SU-DHL-6 (cell line): ENCODE results near the gene ACOX2.

Experiments
- EZH2phosphoT487 ChIP-seq: fragments of 200-600 bp; sonication (generic), shearing (Covaris generic); conservative IDR thresholded peaks from 2 replicates; pipeline ENCODE4 v1.6.1; 2018; ENCODE audit warnings: mild to moderate bottlenecking, antibody characterized with exemption, low read length, moderate library complexity, mixed read lengths
- TF ChIP-seq, protein P1 (sequence below): fragments of 200-600 bp; sonication (generic); IDR thresholded peaks from one replicate; pipeline ENCODE4 v1.5.1; 2017; ENCODE audit warnings: antibody characterized with exemption, mild to moderate bottlenecking, low read length, moderate library complexity; ENCODE audit not compliant: insufficient read depth, poor library complexity, severe bottlenecking

GRCh38 chr3:58487140-58487886 is 49.7 kb downstream of the ACOX2 start:
- TF ChIP-seq, protein P1, sequence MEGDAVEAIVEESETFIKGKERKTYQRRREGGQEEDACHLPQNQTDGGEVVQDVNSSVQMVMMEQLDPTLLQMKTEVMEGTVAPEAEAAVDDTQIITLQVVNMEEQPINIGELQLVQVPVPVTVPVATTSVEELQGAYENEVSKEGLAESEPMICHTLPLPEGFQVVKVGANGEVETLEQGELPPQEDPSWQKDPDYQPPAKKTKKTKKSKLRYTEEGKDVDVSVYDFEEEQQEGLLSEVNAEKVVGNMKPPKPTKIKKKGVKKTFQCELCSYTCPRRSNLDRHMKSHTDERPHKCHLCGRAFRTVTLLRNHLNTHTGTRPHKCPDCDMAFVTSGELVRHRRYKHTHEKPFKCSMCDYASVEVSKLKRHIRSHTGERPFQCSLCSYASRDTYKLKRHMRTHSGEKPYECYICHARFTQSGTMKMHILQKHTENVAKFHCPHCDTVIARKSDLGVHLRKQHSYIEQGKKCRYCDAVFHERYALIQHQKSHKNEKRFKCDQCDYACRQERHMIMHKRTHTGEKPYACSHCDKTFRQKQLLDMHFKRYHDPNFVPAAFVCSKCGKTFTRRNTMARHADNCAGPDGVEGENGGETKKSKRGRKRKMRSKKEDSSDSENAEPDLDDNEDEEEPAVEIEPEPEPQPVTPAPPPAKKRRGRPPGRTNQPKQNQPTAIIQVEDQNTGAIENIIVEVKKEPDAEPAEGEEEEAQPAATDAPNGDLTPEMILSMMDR: no peak
- no peak for TF ChIP-seq EZH2phosphoT487
